DOHH2 (cell line): ENCODE data around the gene SLC35G3.

Source experiments
- CTCF ChIP-seq: fragments of 200-600 bp; sonication (generic); IDR thresholded peaks from one replicate; pipeline ENCODE4 v1.5.1; 2014; ENCODE audit warnings: antibody characterized with exemption, mild to moderate bottlenecking, low read depth, low read length; ENCODE audit not compliant: poor library complexity, severe bottlenecking
- EZH2phosphoT487 ChIP-seq: fragments of 200-600 bp; sonication (generic); IDR thresholded peaks from 2 replicates; pipeline ENCODE4 v1.6.1; 2017; ENCODE audit warnings: borderline replicate concordance, mild to moderate bottlenecking, antibody characterized with exemption, low read length, moderate library complexity, mixed read lengths

GRCh38 chr17:35192708-35193107, 1.5 kb downstream of the SLC35G3 start:
- TF ChIP-seq CTCF (no peak), EZH2phosphoT487 (no peak)
